Left forelimb (tissue), 1 donor: ENCODE measurements around the gene CSAG3.
"Not testable (repeated sequence)": the region's sequence is repeated elsewhere in the genome, so short reads cannot be mapped to it uniquely, and the experiment has no call there.

Source experiments
- DNase-seq: peaks from one replicate; pipeline ENCODE4 v3.0.0-alpha.2; 2018; ENCODE audit warnings: low spot score

CSAG3 gene

GRCh38 chrX:152758918-152759317 is at the start of gene CSAG3:
TSS of gene CSAG3 (plus strand) at chrX:152759218.
- DNase-seq, result not testable (repeated sequence)

- not testable (repeated sequence) for DNase-seq
Observed at GRCh38 chrX:152713195-152713594, 45.8 kb upstream of the CSAG3 start.

GRCh38 chrX:152713815-152714787 is 44.9 kb upstream of the CSAG3 start, which contains the start of gene MAGEA2B:
TSS of gene MAGEA2B (plus strand) at chrX:152714628. CDS start at chrX:152717107, 2,479 bp downstream.
- DNase-seq, result not testable (repeated sequence)

GRCh38 chrX:152725409-152725808 is 33.6 kb upstream of the CSAG3 start:
- no peak for DNase-seq

DNA sequence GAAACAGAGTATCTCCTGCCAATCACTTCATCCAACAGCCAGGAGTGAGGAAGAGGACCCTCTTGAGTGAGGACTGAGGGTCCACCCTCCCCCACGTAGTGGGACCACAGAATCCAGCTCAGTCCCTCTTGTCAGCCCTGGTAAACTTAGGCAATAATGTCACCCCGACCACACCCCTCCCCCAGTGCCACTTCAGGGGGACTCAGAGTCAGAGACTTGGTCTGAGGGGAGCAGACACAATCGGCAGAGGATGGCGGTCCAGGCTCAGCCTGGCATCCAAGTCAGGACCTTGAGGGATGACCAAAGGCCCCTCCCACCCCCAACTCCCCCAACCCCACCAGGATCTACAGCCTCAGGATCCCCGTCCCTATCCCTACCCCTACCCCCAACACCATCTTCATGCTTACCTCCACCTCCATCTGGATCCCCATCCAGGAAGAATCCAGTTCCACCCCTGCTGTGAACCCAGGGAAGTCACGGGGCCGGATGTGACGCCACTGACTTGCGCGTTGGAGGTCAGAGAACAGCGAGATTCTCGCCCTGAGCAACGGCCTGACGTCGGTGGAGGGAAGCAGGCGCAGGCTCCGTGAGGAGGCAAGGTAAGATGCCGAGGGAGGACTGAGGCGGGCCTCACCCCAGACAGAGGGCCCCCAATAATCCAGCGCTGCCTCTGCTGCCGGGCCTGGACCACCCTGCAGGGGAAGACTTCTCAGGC is 25.6 kb upstream of the CSAG3 start, which contains the start of the genes CSAG1 and MAGEA12:
Gene CSAG1 (minus strand): TSS at position 461 of the 715 bp plus-strand sequence. CDS start 1,261 bp downstream, outside the sequence.
Gene MAGEA12 (plus strand): TSS at position 497 of the 715 bp plus-strand sequence. CDS start 2,405 bp downstream, outside the sequence.
- no peak for DNase-seq

GRCh38 chrX:152734143-152734858 is 24.7 kb upstream of the CSAG3 start:
- not testable (repeated sequence) for DNase-seq

DNA sequence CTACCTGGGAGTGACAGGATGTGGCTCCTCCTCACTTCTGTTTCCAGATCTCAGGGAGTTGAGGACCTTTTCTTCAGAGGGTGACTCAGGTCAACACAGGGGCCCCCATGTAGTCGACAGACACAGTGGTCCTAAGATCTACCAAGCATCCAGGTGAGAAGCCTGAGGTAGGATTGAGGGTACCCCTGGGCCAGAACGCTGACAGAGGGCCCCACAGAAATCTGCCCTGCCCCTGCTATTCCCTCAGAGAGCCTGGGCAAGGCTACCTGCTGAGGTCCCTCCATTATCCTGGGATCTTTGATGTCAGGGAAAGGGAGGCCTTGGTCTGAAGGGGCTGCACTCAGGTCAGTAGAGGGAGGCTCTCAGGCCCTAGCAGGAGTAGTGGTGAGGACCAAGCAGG is 23.9 kb upstream of the CSAG3 start:
- no peak for DNase-seq

- no peak for DNase-seq
Observed at GRCh38 chrX:152735860-152736511, 23.0 kb upstream of the CSAG3 start.

DNA sequence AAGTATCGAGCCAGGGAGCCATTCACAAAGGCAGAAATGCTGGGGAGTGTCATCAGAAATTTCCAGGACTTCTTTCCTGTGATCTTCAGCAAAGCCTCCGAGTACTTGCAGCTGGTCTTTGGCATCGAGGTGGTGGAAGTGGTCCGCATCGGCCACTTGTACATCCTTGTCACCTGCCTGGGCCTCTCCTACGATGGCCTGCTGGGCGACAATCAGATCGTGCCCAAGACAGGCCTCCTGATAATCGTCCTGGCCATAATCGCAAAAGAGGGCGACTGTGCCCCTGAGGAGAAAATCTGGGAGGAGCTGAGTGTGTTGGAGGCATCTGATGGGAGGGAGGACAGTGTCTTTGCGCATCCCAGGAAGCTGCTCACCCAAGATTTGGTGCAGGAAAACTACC is 22.5 kb upstream of the CSAG3 start:
- DNase-seq, result not testable (repeated sequence)

- DNase-seq, result no peak
Observed at GRCh38 chrX:152738560-152738959, 20.5 kb upstream of the CSAG3 start.

DNA sequence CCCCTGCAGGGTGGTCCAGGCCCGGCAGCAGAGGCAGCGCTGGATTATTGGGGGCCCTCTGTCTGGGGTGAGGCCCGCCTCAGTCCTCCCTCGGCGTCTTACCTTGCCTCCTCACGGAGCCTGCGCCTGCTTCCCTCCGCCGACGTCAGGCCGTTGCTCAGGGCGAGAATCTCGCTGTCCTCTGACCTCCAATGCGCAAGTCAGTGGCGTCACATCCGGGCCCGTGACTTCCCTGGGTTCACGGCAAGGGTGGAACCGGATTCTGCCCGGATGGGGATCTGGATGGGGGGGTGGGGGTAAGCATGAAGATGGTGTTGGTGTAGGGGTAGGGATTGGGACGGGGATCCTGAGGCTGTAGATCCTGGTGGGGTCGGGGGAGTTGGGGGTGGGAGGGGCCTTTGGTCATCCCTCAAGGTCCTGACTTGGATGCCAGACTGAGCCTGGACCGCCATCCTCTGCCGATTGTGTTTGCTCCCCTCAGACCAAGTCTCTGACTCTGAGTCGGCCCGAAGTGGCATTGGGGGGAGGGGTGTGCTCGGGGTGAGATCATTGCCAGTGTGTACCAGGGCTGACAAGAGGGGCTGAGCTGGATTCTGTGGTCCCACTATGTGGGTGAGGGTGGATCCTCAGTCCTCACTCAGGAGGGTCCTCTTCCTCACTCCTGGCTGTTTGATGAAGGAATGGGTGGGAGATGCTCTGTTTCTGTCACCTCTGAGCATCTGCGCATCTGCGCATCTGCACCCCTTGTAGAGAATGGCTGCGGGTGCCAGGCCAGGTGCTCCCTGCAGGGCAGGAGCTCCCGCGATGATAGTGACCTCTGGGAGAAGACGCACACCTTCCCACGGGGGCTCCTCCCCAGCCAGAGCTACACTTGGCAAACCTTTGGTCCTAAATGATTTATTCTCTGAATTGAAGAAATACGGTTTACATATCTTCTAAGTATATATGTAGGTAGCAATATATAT is 5.0 kb upstream of the CSAG3 start, which contains the start of gene MAGEA2:
Gene MAGEA2 (minus strand): TSS at position 157 of the 965 bp plus-strand sequence. CDS start 2,479 bp downstream, outside the sequence.
- DNase-seq, result not testable (repeated sequence)

DNA sequence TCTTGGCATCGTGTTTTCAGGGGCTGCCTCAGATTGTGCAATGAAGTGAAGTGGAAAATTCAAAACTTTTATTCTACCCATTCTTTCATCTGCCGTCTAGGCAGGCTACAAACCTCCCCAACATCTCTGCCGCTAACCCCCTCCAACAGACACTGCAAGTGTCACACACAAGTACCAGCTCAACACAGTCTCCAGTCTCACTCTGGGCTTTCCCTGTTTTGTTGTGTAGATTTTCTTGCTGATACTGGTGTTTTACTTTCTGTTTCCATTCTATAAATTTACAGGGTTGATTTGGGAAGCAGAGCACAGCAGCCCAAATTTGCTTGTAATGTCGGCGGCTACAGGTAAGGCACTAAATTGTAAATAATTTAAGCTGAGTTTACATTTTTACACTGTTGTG is 4.1 kb upstream of the CSAG3 start:
- DNase-seq, result not testable (repeated sequence)

DNA sequence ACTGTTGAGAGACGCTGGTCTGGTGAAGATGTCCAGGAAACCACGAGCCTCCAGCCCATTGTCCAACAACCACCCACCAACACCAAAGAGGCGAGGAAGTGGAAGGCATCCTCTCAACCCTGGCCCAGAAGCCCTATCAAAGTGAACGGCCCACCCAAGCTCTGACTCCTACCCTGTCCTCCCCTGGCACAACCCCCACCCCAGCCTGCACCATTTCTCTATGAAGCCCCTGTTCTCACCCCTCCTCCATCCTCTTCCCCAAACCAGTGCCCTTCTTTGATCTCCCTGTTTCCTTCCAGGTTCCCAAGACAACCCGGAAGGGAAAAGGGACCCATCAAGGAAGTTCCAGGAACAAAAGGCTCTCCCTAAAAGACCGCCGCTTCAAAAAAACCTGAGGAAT is 526 bp downstream of the CSAG3 start:
- DNase-seq, result not testable (repeated sequence)

DNA sequence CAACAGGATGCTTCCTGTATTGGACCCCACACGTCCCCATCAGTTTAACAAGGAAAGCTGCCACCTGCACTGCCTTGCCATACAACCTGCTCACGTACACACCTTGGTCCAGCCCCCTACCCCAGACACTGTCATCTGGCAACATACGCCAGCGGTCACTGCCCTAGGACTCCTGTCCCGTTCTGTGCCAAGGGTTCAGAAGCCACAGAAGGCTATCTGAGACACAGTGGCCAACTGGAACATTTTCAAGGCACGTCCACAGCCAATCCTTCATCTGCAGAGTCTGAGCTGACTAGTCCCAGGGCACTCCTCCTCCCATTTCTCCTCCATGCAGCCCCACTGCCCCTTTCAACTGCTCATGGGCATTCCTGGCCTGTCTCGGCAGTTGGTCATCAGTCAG is 2.6 kb downstream of the CSAG3 start:
- not testable (repeated sequence) for DNase-seq

DNA sequence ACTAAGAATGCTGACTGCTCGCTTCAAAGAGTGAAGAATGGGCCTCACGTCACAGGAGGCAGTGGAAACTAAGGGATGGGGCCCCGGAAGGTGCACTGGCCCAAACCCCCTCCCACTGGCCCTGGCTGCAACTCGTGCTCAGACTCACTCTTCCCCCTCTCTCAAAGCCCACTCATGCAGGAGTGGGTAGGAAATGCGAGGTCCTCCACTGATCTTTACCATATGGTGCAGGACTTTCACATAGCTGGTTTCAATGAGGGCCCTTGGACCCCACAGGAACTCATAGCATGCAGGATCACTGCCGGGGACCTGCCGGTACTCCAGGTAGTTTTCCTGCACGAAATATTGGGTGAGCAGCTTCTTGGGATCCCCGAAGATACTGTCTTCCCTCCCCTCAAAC is 7.5 kb downstream of the CSAG3 start:
- DNase-seq, result not testable (repeated sequence)

DNA sequence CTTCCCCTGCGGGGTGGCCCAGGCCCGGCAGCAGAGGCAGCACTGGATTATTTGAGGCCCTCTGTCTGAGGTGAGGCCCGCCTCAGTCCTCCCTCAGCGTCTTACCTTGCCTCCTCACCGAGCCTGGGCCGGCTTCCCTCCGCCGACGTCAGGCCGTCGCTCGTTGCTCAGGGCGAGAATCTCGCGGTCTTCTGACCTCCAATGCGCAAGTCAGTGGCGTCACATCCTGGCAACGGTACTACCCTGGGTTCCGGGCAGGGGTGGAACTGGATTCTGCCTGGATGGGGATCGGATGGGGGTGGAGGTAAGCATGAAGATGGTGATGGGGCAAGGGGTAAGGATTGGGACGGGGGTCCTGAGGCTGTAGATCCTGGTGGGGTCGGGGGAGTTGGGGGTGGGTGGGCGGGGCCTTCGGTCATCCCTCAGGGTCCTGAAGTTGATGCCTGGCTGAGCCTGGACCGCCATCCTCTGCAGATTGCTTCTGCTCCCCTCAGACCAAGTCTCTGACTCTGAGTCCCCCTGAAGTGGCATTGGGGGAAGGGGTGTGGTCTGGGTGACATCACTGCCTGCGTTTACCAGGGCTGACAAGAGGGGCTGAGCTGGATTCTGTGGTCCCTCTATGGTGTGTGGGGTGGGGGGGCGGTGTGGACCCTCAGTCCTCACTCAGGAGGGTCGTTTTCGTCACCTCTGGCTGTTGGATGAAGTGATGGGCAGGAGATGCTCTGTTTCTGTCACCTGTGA is 10.7 kb downstream of the CSAG3 start, which contains the start of gene MAGEA6:
Gene MAGEA6 (minus strand): TSS at position 141 of the 741 bp plus-strand sequence. CDS start 2,039 bp downstream, outside the sequence.
- not testable (repeated sequence) for DNase-seq

GRCh38 chrX:152787062-152787461 is 28.0 kb downstream of the CSAG3 start:
- not testable (repeated sequence) for DNase-seq

GRCh38 chrX:152798945-152799344 is 39.9 kb downstream of the CSAG3 start:
- DNase-seq, result no peak

DNA sequence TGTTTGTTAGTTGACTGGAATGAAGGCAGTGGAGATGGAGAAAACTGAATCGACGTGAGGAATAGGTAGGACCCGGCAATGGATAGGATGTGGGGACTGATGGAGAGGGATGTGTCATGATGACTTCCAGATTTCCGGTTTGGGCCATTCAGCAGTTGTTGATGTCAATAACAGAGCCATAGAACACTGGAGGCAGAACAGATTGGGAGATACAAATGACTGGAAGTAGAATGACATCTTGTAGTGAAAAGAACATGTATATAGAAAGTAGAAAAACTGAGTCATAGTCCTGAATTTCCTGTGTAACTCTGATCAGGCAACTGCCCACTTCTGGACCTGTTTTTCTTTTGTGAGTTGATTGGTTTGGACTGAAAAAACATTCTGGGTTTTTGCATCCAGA is 47.0 kb downstream of the CSAG3 start:
- no peak for DNase-seq
